Panc1 (cell line): ENCODE data around the gene MRPL42.

Experiments used
- CTCF ChIP-seq: fragments of 450-650 bp; IDR thresholded peaks from 2 replicates; pipeline ENCODE4 v1.5.1; 2017; ENCODE audit warnings: mild to moderate bottlenecking
- POLR2AphosphoS5 ChIP-seq: IDR thresholded peaks from 2 replicates; pipeline ENCODE4 v1.6.1; 2012; ENCODE audit warnings: mild to moderate bottlenecking, low read depth, low read length, moderate library complexity
- REST ChIP-seq, 2 experiments: IDR thresholded peaks; 2 replicates each; pipeline ENCODE4 v1.6.1; 2011 to 2012; ENCODE audit warnings: low read depth in 2 of 2, control low read depth in 1 of 2, low read length in 1 of 2, mild to moderate bottlenecking in 1 of 2, moderate library complexity in 1 of 2; ENCODE audit not compliant: insufficient read depth in 1 of 2
- SIN3A ChIP-seq: IDR thresholded peaks from 2 replicates; pipeline ENCODE4 v1.6.1; 2012; ENCODE audit warnings: low read depth, mild to moderate bottlenecking, low read length, moderate library complexity, borderline replicate concordance; ENCODE audit not compliant: insufficient read depth
- TCF7L2 ChIP-seq: IDR thresholded peaks from 2 replicates; pipeline ENCODE4 v1.6.1; 2011; ENCODE audit warnings: mild to moderate bottlenecking, low read depth, low read length, inconsistent platforms

GRCh38 chr12:93468008-93468371, 676 bp downstream of the MRPL42 start:
- TF ChIP-seq CTCF (no peak), REST (IDR thresholded peaks at IDR 0.05; ENCODE audit: insufficient read depth in 1 of 2, low read depth in 2 of 2, low read length in 1 of 2) (no peak), POLR2AphosphoS5 (no peak), SIN3A (no peak), TCF7L2 (no peak)
